ENCODE measurements around the gene LDLRAD3. TPM values are rescaled to one million over a fixed set of nuclear protein-coding genes. Genes with fewer than 3 reads are reported as not detected.

LDLRAD3 gene
- total RNA-seq, 1 experiment from 2014 or later, result 14.6 TPM

GRCh38 chr11:36103933-36104530, 160.2 kb downstream of the LDLRAD3 start:
- no peak for DNase-seq (ENCODE audit: low spot score)

GRCh38 chr11:36104660-36104992, 160.8 kb downstream of the LDLRAD3 start:
- no peak for DNase-seq (ENCODE audit: low spot score)

DNA sequence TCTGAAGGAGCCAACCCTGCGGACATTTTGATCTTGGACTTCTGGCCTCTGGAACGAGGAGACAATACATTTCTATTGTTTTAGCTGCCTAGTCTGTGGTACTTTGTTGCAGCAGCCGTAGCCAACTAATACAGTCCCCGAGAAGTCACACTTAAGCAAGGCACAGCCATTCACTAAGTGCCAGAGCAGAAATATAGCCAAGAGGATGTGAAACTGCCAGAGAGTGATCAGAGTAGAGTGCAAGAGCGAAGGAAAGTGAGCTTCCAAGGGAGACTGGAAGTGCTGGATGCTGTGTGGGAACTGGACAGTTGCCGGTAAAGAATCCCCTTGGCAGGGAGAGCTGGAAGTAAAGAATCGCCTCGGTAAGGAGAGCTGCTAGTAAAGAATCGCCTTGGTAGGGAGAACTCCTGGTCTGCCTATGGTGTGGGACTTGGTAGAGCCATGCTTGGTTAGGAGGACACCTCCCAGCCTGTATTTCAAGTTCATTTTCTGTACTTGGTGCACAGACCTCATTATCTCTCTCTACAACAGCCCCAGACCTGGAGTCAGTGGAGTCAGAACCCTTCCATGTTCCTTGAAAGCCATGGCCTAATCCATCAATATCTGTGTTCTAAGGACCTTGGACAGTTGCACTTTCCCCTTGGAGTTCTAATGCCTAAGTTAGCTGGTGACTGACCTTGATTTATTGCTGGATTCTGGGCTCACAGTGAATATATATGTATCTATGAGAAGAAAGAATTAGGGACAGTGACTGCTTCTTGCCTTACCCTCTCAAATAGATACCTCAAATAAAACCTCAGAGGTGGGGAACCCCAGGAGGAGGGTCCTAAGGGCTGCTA, 162.1 kb downstream of the LDLRAD3 start:
- no peak for DNase-seq (ENCODE audit: low spot score)

DNA sequence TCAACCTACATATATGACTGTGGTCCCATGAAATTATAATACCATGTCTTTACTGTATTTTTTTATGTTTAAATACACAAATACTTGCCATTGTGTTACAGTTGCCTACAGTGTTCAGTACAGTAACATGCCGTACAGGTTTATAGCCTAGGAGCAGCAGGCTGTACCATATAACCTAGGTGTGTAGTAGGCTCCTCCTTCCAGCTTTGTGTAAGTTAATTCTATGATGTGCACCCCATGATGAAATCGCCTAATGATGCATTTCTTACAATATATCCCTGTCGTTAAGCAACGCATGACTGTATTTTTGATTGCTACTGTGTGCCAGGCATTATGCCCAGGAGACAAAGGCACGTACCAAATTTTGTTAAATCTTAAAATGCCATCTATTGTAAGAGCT, 163.7 kb downstream of the LDLRAD3 start:
- DNase-seq (ENCODE audit: low spot score), result no peak

DNA sequence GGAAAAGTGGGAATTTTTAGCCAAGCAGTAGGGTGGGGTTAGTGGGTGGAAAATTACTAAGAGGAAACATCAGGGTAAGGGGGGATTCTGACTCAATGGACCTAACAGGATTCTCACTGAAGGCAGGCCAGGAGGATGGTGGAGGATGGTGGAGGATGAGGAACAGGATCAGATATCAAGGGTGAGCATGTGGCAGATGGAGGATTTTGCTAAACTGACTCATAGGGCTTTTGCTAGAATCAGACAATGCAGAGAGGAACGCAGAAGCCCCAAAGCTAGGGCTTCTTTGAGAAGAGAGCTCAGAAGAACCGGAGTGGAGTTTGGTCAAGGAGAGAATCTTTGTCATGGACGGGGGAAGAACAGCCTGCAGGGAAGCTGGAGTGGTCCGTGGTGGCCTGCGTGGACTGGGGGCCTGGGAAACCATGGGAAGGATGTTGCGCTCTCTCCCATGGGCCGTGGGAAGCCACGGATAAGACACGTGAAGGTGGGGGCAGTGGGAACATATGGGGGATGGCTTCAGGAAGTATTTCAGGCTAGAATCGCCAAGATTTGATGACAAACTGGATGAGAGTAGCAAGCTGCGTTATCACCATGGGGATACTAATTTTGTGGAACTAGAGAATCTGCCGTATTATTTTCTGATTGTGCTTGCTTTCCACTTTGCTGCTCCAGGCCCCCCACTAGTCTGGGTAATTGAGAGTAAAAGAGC, 165.2 kb downstream of the LDLRAD3 start:
- no peak for DNase-seq (ENCODE audit: low spot score)

- DNase-seq (ENCODE audit: low spot score), result no peak
Observed at GRCh38 chr11:36109590-36109849, 165.7 kb downstream of the LDLRAD3 start.

- DNase-seq (ENCODE audit: low spot score), result no peak
Observed at GRCh38 chr11:36109850-36110606, 166.2 kb downstream of the LDLRAD3 start.

- no peak for DNase-seq (ENCODE audit: low spot score)
Observed at GRCh38 chr11:36110668-36111410, 167.0 kb downstream of the LDLRAD3 start.

- no peak for DNase-seq (ENCODE audit: low spot score)
Observed at GRCh38 chr11:36114095-36114494, 170.2 kb downstream of the LDLRAD3 start.

- DNase-seq (ENCODE audit: low spot score), result no peak
Observed at GRCh38 chr11:36115378-36115801, 171.5 kb downstream of the LDLRAD3 start.

- DNase-seq (ENCODE audit: low spot score), result no peak
Observed at GRCh38 chr11:36116161-36116560, 172.3 kb downstream of the LDLRAD3 start.

DNA sequence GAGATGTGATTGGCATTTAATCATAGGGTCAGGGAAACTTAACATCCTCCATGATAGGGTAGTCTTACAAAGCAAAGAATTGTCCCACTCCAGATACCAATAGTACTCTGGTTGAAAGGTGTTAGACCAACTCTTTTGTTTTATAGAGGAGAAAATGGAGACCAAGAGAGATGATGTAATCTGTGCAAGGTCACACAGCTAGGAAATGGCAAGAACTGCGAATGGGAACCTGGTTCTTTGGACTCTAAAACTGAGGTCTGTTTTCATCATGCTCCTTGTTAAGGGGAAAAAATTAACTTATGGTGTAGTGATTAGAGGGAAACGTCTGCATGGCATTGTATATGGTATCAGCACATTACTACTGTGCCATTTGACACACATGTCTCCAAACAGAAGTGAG, 174.2 kb downstream of the LDLRAD3 start:
- DNase-seq (ENCODE audit: low spot score), result no peak

DNA sequence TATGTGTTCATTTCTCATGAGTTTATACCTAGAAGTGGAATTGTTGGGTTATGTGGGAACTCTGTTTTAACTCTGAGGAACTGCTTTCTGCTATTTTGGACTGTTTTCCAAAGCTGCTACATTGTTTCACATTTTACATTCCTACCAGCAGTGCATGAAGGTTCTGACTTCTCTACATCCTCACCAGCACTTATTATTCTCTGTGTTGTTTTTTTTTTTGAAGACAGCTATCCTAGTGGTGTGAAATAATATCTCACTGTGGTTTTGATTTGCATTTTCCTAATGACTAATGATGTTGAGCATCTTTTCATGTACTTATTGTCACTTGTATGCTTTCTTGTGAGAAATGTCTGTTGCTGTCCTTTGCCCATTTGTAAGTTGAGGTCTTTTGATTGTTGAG, 175.4 kb downstream of the LDLRAD3 start:
- no peak for DNase-seq (ENCODE audit: low spot score)

DNA sequence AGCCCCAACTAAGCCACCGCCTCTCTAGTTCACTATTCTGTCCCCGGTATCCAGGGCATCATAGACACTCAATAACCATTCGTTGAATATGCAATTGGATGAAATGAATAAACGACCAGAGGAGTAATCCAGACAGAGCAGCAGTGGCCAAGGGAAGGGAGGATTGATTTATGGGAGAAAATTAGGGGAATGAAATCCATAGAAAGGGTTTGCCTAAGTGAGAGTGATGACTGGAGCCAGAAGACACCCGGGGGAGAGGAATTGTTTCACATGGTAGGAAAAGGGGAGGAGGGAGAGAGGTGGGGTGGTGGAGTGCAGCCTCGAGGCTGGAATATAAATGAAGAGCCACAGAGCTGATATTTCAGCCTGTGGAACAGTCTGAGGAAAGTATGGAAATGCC, 177.2 kb downstream of the LDLRAD3 start:
- DNase-seq (ENCODE audit: low spot score), result no peak

DNA sequence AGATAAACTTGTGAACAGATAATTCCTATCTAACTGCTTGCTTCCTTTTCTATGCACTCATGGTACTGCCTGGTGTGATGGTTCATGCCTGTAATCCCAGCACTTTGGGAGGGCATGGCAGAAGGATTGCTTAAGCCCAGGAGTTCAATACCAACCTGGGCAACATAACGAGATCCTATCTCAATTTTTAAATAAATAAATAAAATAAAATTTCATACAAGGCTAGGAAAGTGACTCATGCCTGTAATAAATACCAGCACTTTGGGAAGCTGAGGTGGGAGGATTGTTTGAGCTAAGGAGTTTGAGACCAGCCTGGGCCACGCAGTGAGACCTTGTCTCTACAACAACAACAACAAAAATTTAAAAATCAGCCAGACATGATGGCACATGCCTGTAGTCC, 178.8 kb downstream of the LDLRAD3 start:
- DNase-seq (ENCODE audit: low spot score), result no peak

DNA sequence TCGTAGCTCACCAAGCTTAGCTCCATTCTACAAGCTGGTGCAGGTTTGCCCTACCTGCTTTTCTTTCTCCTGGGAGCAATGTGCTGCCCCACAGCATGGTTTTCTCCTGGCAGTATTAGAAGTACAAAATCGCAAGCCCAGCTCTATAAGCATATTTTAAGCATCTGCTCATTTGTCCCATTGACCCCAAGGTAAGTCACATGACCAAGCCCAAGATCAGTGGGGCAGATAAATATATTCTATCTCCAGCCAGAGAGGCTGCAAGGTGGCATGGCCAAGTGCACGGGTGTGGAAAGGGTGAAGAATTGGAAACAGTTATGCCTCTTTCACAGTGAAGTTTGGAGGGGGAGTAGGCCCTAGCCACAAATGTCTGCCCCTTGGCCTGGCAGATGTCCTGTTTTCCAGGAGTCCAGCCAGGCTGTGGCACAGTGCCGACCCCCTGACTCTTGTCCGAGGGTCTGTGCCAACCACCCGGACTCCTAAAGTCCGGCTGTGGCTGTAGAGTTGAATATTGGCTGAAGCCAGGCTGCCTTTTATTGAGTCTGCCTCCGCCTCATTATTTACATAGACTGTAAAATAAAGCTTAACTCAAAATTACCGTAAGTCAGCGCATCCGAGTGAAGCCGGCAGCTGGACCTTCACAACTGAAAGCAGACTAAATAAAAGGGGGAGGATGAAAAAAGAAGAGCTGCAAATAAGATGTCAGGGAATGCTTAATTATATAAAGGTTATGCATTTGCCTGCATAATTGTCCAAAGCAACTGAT, 179.7 kb downstream of the LDLRAD3 start:
- DNase-seq (ENCODE audit: low spot score), result no peak

DNA sequence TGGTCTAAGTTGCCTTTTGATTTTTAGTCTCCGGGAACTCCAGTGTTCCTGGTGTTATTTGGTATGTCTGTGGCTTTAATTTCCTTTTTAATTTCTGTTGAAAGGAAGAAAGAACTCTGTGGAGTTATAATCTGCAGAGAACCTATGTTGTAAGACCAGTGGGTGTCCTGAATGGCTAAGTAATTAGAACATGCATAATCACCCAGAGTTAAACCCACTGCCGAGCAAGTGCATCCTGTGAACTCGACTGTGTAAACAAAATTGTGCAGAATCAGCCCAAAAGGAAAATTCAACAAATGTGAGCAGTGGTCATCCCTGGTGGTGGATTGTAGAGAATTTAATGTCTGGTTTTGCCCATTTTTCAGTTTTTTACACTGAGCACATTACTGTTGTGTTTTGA, 182.8 kb downstream of the LDLRAD3 start:
- no peak for DNase-seq (ENCODE audit: low spot score)

DNA sequence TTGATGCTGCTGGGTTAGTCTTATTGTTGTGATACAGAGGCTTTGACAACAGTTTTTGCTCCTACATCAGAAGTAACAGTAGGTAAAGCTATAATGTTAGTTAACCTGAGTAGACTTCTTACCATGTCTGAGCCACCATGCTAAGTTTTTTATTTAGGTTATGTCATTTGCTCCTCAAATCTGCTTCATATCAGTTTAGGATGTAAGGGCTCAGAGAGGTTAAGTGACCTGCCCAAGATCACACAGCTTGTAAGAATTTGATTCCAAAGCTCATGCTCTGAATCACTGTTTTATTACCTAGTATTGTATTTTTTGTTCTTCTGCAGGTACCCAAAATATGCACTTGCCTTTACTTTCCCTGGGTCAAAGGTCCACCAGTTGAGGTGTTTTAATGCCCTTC, 183.7 kb downstream of the LDLRAD3 start:
- DNase-seq (ENCODE audit: low spot score), result no peak

DNA sequence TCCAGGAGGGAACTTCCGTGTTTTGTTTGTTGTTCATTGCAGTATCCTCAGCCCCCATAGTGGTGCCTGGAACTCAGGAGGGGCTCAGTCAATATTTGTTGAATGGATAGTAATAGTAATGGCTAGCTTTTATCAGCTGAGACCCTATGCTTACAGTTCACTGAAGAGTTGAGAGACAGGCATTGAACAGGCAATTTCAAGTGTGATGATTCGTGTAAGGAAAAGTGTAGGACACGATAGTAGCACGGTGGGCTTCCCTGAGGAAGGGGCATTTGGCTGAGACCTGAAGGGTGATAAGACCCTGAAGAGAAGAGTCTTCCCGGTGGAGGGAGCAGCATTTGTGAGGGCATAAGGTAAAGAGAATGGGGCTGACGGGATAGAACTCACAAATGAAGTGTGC, 186.1 kb downstream of the LDLRAD3 start:
- no peak for DNase-seq (ENCODE audit: low spot score)

GRCh38 chr11:36130401-36130800, 186.5 kb downstream of the LDLRAD3 start:
- peak; percentile 24 for DNase-seq (ENCODE audit: low spot score)

All from A172 (cell line).